Thyroid gland (tissue), 4 donors: ENCODE data around the gene PM20D1. TPM values are rescaled to one million over a fixed set of nuclear protein-coding genes. Genes with fewer than 3 reads are reported as not detected.
A peak's percentile ranks its signal among the peaks of the same experiment; 100 is the strongest.

Experiments
- DNase-seq, 2 donors: peaks; one replicate each; pipeline ENCODE4 v3.0.0-alpha.2; 2019
- H3K27ac ChIP-seq, 3 donors: fragments of 200-600 bp; sonication (generic); 1 replicate in 2 of 3; 2 replicates in 1 of 3; pipeline ENCODE4 v1.5.1; 2016 to 2019; ENCODE audit warnings: mild to moderate bottlenecking in 1 of 3, moderate library complexity in 1 of 3
- H3K27me3 ChIP-seq: fragments of 200-600 bp; sonication (generic); one replicate; pipeline ENCODE4 v1.5.1; 2019
- H3K36me3 ChIP-seq, 2 donors: fragments of 200-600 bp; sonication (generic); one replicate each; pipeline ENCODE4 v1.5.1; 2016 to 2019
- H3K4me1 ChIP-seq, 2 donors: fragments of 200-600 bp; sonication (generic); one replicate each; pipeline ENCODE4 v1.5.1; 2017 to 2019
- H3K4me3 ChIP-seq, 3 donors: fragments of 200-600 bp; sonication (generic); replicated peaks in 1 of 3; 1 replicate in 2 of 3; 2 replicates in 1 of 3; pipeline ENCODE4 v1.5.1; 2016; ENCODE audit warnings: mild to moderate bottlenecking in 1 of 3
- H3K9me3 ChIP-seq: fragments of 200-600 bp; sonication (generic); one replicate; pipeline ENCODE4 v1.5.1; 2017
- CTCF ChIP-seq, 6 experiments: fragments of 200-600 bp in 3 of 6; fragments of 450-650 bp in 3 of 6; sonication (generic) in 3 of 6; IDR thresholded peaks; one replicate each; pipeline ENCODE4 v1.5.1; 2016 to 2019; ENCODE audit warnings: antibody characterized with exemption in 6 of 6, mild to moderate bottlenecking in 2 of 6, inconsistent platforms in 1 of 6, moderate library complexity in 1 of 6
- POLR2A ChIP-seq, 2 donors: fragments of 450-650 bp; IDR thresholded peaks; one replicate each; pipeline ENCODE4 v1.6.1; 2017; ENCODE audit warnings: antibody characterized with exemption in 2 of 2, mild to moderate bottlenecking in 2 of 2, moderate library complexity in 1 of 2
- WGBS, 2 donors: methylation state at CpG; one replicate each; pipeline ENCODE4 v1.1.5; 2017; 5-methylcytosine and 5-hydroxymethylcytosine counted together
- intact Hi-C: fragments of 100-400 bp; cut with DNase I; formaldehyde crosslinking; loops from one replicate; pipeline ENCODE4 v1.15.1; 2023
- total RNA-seq, 4 donors: library from RNA; depleted of rRNA; stranded (reverse); fragments of >200 nt; gene quantifications; one replicate each; pipeline ENCODE4 v1.2.3, GENCODE V29; 2016

The PM20D1 gene
- total RNA-seq, 4 donors from 2014 or later, result 0.50 to 0.81 (median 0.68) TPM

GRCh38 chr1:205851993-205852392 is 2.1 kb upstream of the PM20D1 start:
- TF ChIP-seq POLR2A (IDR thresholded peaks at IDR 0.05), result no peak
- TF ChIP-seq CTCF (IDR thresholded peaks at IDR 0.05), result no peak
- 44 to 65% methylated on average over 4 of the region's 4 CpGs for WGBS, 2 donors
- Histone ChIP-seq H3K36me3 (no peaks in the 10 kb centered on the region), H3K27ac (no peak overlapping the region), H3K4me3 (no peak overlapping the region), H3K27me3 (no peaks in the 10 kb centered on the region), H3K9me3 (no peaks in the 10 kb centered on the region), H3K4me1 (peaks cover 0 to 10% of the 10 kb centered on the region in 2 donors)
- no peak for DNase-seq
- intact Hi-C loops, result no loop called here

- H3K36me3 ChIP-seq, result no peaks in the 10 kb centered on the region
- WGBS, 2 donors, result 43 to 57% methylated on average over 3 of the region's 3 CpGs
- no peak overlapping the region for H3K27ac ChIP-seq
- H3K9me3 ChIP-seq, result no peaks in the 10 kb centered on the region
- DNase-seq, result peak; percentile 61 to 69
- H3K4me1 ChIP-seq, result peaks cover 5 to 12% of the 10 kb centered on the region in 2 donors
- H3K4me3 ChIP-seq, result no peak overlapping the region
- H3K27me3 ChIP-seq, result no peaks in the 10 kb centered on the region
- intact Hi-C loops, result no loop called here
- TF ChIP-seq POLR2A (IDR thresholded peaks at IDR 0.05), result no peak
- TF ChIP-seq CTCF (IDR thresholded peaks at IDR 0.05), result peak in 1 of 6 experiments; percentile 17
These were observed 6.7 kb downstream of the PM20D1 start for GRCh38 chr1:205843036-205843859.

- Histone ChIP-seq H3K36me3 (no peaks in the 10 kb centered on the region), H3K27me3 (no peaks in the 10 kb centered on the region), H3K9me3 (no peaks in the 10 kb centered on the region), H3K27ac (no peak overlapping the region), H3K4me3 (no peak overlapping the region), H3K4me1 (peaks cover 5 to 12% of the 10 kb centered on the region in 2 donors)
- TF ChIP-seq CTCF (IDR thresholded peaks at IDR 0.05) (no peak), POLR2A (IDR thresholded peaks at IDR 0.05) (no peak)
- no peak for DNase-seq
- intact Hi-C loops, result no loop called here
- WGBS, 2 donors, result 88 to 89% methylated on average over 2 of the region's 2 CpGs
These were observed 7.7 kb downstream of the PM20D1 start for GRCh38 chr1:205842229-205842628.

GRCh38 chr1:205840146-205840923 is 9.6 kb downstream of the PM20D1 start:
- H3K4me3 ChIP-seq, result no peak overlapping the region
- no peak for TF ChIP-seq POLR2A (IDR thresholded peaks at IDR 0.05)
- TF ChIP-seq CTCF (IDR thresholded peaks at IDR 0.05), result no peak
- intact Hi-C loops, result no loop called here
- no peak overlapping the region for H3K27ac ChIP-seq
- no peak for DNase-seq
- H3K27me3 ChIP-seq, result no peaks in the 10 kb centered on the region
- 81 to 92% methylated on average over 4 of the region's 4 CpGs for WGBS, 2 donors
- H3K9me3 ChIP-seq, result no peaks in the 10 kb centered on the region
- H3K36me3 ChIP-seq, result no peaks in the 10 kb centered on the region
- peaks cover 5 to 12% of the 10 kb centered on the region in 2 donors for H3K4me1 ChIP-seq
